ENCODE measurements around the gene KCNJ10. TPM values are rescaled to one million over a fixed set of nuclear protein-coding genes. Genes with fewer than 3 reads are reported as not detected.

KCNJ10 gene
- total RNA-seq, 1 donor from 2014 or later = not detected

DNA sequence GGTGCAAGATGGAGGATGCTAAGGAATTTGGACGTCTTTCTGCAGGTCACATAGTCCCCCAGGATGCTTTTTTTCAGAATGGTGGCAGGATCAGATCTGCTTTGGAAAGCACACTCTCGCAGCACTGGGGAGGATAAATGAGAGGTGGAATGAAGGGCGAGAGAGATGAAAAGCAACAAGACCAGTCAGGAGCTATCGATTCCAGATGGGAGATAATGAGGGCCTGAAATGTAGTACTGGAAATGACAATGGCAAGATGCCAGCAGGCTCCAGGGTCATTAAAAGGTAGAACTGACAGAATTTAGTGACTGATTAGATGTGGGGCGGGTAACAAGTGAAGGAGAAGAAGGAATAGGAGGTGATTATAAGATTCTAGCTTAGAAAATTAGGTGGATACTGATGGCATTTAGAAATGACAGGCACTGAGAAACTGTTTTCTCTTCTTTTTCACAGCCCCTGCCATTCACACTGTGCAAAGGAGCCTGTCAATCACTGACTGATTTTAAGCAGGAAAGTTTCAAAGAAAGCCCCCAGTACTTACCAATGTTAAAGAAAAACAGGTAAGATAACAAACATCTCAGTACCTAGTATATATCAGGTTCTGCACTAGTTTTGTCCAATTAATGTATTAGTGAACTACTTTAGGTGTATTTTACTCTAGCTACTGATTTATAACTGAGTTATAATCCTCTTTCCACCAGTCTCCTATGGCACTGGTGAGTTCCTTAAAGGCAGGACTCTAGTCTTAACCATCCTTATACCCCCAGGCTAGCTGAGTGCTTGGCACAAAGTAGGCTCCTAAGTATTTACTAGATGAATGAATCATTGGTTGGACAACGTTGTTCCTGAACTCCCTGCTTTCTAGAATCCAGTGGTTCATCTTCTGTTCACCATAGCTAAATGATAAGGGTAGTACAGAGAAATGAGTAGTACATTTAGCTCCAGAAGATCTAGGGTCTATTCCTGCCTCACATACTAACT is 47.3 kb downstream of the KCNJ10 start:
- no peak overlapping the region for H3K27ac Mint-ChIP-seq
- H3K9me3 Mint-ChIP-seq = no peaks in the 10 kb centered on the region
- DNase-seq (ENCODE audit: extremely low spot score, unreplicated experiment) = no peak
- peaks cover 16% of the 10 kb centered on the region for H3K4me1 Mint-ChIP-seq (ENCODE audit: unreplicated experiment)
- H3K27me3 Mint-ChIP-seq = peaks cover 6% of the 10 kb centered on the region
- no peaks in the 10 kb centered on the region for H3K36me3 Mint-ChIP-seq
- H3K4me3 Mint-ChIP-seq = peak overlapping the region; percentile 32
- TF ChIP-seq, protein P1, sequence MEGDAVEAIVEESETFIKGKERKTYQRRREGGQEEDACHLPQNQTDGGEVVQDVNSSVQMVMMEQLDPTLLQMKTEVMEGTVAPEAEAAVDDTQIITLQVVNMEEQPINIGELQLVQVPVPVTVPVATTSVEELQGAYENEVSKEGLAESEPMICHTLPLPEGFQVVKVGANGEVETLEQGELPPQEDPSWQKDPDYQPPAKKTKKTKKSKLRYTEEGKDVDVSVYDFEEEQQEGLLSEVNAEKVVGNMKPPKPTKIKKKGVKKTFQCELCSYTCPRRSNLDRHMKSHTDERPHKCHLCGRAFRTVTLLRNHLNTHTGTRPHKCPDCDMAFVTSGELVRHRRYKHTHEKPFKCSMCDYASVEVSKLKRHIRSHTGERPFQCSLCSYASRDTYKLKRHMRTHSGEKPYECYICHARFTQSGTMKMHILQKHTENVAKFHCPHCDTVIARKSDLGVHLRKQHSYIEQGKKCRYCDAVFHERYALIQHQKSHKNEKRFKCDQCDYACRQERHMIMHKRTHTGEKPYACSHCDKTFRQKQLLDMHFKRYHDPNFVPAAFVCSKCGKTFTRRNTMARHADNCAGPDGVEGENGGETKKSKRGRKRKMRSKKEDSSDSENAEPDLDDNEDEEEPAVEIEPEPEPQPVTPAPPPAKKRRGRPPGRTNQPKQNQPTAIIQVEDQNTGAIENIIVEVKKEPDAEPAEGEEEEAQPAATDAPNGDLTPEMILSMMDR (conservative IDR thresholded peaks at IDR 0.05) = no peak

DNA sequence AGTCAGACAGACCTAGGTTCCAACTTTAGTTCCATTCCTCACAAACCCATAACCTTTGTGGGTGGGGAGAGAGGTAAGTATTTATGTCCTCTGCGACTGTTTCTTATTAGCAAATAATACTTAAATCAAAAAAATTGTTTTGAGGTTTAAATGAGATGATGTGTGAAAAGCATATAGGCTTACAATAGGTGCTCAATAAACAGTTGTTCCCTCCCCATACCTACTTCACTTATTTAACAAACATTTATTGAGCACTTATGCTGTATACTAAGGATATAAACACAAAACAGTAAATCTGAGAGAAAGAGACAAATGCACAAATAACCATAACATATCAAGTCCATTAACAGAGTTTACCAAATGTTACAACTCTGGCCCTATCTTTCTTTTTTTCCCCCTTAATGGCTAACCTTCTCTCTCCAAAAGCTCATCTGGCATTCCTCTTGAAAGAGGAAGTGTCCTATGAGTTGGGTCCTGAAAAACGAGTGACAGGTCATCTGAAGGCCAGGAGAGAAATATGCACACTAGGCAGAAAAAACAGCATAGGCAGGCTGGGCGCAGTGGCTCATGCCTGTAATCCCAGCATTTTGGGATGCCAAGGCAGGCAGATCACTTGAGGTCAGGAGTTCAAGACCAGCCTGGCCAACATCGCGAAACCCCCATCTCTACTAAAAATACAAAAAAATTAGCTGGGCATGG is 48.4 kb downstream of the KCNJ10 start:
- TF ChIP-seq, protein P1 (conservative IDR thresholded peaks at IDR 0.05) = no peak
- no peak overlapping the region for H3K27ac Mint-ChIP-seq
- DNase-seq (ENCODE audit: extremely low spot score, unreplicated experiment) = no peak
- no peak overlapping the region for H3K4me3 Mint-ChIP-seq
- peaks cover 16% of the 10 kb centered on the region for H3K4me1 Mint-ChIP-seq (ENCODE audit: unreplicated experiment)
- H3K27me3 Mint-ChIP-seq = peaks cover 11% of the 10 kb centered on the region
- H3K36me3 Mint-ChIP-seq = no peaks in the 10 kb centered on the region
- H3K9me3 Mint-ChIP-seq = no peaks in the 10 kb centered on the region

GRCh38 chr1:160020196-160020595 is 49.8 kb downstream of the KCNJ10 start:
- peaks cover 11% of the 10 kb centered on the region for H3K27me3 Mint-ChIP-seq
- H3K9me3 Mint-ChIP-seq = no peaks in the 10 kb centered on the region
- TF ChIP-seq, protein P1 (conservative IDR thresholded peaks at IDR 0.05) = no peak
- no peak for DNase-seq (ENCODE audit: extremely low spot score, unreplicated experiment)
- H3K27ac Mint-ChIP-seq = no peak overlapping the region
- H3K36me3 Mint-ChIP-seq = no peaks in the 10 kb centered on the region
- H3K4me3 Mint-ChIP-seq = no peak overlapping the region
- H3K4me1 Mint-ChIP-seq (ENCODE audit: unreplicated experiment) = peaks cover 16% of the 10 kb centered on the region

DNA sequence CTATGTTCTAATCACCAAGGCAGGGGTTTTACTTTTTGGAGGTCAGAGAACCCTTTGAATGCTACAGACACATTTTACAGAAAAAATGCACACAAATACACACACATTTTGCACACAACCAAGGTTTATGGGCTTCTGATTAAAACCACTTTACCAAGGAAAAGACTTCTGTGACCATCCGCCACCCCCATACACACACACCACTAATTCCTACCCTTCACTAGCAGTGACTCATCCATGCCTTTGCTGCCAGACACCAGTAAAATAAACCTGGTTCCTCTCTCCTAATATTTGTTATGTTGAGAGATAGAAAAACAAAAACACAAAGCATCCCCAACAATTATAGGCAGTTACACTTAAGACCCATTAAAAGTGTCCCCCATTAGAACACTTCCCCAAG is 51.1 kb downstream of the KCNJ10 start:
- H3K9me3 Mint-ChIP-seq = no peaks in the 10 kb centered on the region
- H3K4me3 Mint-ChIP-seq = no peak overlapping the region
- no peak overlapping the region for H3K27ac Mint-ChIP-seq
- H3K36me3 Mint-ChIP-seq = no peaks in the 10 kb centered on the region
- no peak for DNase-seq (ENCODE audit: extremely low spot score, unreplicated experiment)
- H3K4me1 Mint-ChIP-seq (ENCODE audit: unreplicated experiment) = peaks cover 11% of the 10 kb centered on the region
- TF ChIP-seq, protein P1 (conservative IDR thresholded peaks at IDR 0.05) = no peak
- peaks cover 11% of the 10 kb centered on the region for H3K27me3 Mint-ChIP-seq

GRCh38 chr1:160018347-160018746 is 51.6 kb downstream of the KCNJ10 start:
- Mint-ChIP-seq H3K36me3 (no peaks in the 10 kb centered on the region), H3K4me1 (ENCODE audit: unreplicated experiment) (peaks cover 11% of the 10 kb centered on the region), H3K4me3 (no peak overlapping the region), H3K27ac (no peak overlapping the region), H3K27me3 (peaks cover 11% of the 10 kb centered on the region), H3K9me3 (no peaks in the 10 kb centered on the region)
- TF ChIP-seq, protein P1 (conservative IDR thresholded peaks at IDR 0.05) = no peak
- no peak for DNase-seq (ENCODE audit: extremely low spot score, unreplicated experiment)

Data from type B pancreatic cell (in vitro differentiated cells).